HG03159 (cell line): Measurements from ENCODE around the gene GTPBP3.
"Not testable (repeated sequence)": the region's sequence is repeated elsewhere in the genome, so short reads cannot be mapped to it uniquely, and the experiment has no call there.

Source experiments
- ATAC-seq: cut with Tn5 transposase; IDR thresholded peaks from one replicate; pipeline ENCODE4 v1.9.1; 2021; ENCODE audit warnings: mild to moderate bottlenecking, moderate library complexity; ENCODE audit not compliant: unreplicated experiment

GTPBP3 gene

GRCh38 chr19:17340302-17340870 is 3.0 kb downstream of the GTPBP3 start:
- ATAC-seq = no peak

DNA sequence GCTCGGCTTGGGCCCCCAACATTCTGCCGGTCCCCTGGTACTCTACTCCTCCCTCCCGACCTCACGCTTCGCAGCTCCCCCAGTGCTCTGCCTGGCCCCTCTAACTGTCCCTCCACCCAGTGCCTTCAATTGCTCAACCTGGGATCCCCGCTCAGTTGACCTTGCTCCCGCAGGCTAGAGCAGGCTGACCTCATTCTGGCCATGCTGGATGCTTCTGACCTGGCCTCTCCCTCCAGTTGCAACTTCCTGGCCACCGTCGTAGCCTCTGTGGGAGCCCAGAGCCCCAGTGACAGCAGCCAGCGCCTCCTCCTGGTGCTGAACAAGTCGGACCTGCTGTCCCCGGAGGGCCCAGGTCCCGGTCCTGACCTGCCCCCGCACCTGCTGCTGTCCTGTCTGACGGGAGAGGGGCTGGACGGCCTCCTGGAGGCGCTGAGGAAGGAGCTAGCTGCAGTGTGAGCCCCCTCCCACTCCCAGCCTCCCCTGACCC is 3.6 kb downstream of the GTPBP3 start:
- no peak for ATAC-seq

DNA sequence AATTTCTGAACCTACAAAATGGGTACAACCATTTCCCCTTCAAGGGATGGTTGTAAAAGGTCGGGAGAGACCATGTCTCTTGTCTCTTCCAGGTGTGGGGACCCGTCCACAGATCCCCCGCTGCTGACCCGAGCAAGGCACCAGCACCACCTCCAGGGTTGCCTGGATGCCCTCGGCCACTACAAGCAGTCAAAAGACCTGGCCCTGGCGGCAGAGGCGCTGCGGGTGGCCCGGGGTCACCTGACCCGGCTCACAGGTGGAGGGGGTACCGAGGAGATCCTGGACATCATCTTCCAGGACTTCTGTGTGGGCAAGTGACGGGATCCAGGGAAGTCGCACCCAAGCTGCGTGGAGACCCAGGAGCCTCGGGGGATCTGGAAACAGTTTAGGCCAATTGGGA is 4.0 kb downstream of the GTPBP3 start:
- no peak for ATAC-seq

DNA sequence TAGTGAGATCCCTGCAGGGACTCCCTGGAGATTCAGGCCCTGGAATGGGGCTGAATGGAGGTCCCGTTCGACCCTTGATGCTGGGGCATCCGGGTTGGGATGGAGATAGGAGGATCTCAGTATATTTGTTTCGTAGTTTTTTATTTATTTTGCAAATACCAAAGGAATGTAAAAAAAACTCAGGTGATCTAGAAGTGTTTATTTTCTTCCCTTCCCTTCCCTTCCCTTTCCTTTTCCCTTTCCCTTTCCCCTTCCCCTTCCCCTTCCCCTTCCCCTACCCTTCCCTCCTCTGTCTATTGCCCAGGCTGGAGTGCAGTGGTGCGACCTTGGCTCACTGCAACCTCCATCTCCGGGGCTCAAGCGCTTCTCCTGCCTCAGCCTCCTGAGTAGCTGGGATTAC is 4.5 kb downstream of the GTPBP3 start:
- ATAC-seq = no peak

GRCh38 chr19:17346109-17346671 is 8.8 kb downstream of the GTPBP3 start:
- ATAC-seq = no peak

GRCh38 chr19:17347361-17347760 is 10.0 kb downstream of the GTPBP3 start:
- ATAC-seq = no peak

- ATAC-seq = no peak
Measured at GRCh38 chr19:17347877-17348276, 10.5 kb downstream of the GTPBP3 start.

DNA sequence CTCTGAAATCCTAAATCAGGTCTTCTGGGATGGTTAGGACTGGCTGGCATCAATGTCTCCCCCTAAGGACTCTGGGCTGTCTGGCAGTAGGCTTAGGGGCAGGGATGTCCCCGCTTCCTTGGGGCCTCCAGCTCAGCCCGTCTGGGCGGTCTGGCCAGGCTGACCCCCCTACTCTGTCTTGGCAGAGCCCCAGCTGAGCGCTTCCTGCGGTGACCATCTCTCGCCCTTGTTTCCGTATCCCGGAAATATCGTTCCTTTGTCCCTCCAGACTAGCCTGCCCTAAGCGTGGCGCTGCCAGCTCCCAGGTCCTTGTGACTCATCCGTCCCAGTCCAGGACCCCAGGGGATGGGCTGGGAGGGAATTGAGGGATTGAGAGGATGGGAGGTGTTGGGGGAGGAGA is 11.3 kb downstream of the GTPBP3 start:
- ATAC-seq = no peak

DNA sequence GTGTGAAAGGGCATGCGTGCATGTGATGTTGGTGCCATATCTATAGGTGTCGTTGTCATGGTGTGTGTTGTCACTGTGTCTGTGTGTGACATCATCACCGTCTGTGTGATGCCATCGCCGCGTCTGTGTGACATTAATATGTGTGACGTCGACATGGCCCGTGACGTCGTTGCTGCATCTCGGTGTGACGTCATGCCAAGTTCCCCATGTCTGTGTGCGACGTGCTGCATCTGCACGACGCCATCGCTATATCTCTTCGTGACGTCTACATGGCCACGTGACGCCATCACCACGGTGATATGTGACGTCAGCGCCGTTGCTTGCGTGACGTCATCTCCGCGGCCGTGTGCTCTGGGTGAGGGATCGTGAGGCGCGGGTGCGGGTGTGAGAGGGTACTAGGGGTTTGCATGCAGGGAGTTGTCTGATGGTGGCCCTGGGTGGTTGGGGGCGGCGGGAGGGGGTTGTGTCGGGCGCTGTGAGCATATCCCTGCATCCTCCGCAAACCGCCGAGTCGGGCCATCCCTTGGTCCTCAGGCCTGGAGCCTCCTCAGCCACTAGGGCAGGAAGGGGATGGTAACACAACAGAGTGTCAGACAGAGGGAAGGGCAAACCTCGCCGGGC is 14.6 kb downstream of the GTPBP3 start:
- no peak for ATAC-seq

DNA sequence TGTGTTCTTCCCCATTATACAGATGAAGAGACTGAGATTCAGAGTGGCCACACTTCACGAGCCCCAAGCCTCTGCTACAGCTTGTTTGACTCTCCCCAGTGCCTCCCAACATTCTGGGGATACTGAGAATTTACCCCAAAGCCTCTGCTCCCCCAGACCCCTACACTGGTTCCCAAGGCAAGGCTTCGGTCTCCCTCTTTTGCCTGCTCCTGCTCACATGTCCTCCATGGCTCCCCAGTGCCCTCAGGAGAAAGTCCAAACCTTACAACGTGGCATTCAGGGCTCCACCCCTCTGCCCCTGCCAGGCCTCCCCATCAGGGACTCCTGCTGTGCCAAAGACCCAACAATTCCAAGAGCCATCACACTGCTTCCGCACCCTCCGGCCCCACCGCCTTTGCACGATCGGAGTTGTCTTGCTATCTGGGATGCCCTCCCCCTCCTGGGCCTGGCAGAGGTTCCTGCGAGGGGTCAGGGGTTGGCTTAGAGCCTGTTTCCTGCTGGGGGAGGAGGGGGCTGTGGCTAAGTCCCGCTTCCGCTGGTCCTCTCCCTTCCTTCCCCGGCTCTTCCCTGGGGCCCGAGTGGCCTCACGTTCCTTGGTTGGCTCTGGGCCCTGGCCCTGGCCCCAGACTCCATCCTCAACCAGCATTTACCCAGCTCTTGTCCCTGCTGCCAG is 15.4 kb downstream of the GTPBP3 start:
- ATAC-seq = no peak

DNA sequence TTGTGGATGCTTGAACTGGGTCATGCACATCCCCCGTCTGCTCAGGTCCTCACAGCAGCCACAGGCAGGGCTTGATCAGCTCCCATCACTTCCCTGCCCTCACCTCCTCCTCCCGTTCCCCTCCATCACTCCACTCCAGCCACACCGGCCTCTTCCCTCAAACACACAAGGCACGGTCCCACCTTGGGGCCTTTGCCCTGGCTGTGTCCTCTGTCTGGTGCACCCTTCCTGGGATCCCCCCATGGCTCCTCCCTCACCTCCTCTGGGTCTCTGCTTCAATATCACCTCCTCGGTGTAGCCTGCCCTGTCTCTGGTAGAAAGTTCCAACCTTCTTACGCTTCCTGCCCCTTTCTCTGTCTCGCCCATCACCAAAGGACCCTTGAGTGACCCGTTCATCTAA is 16.0 kb downstream of the GTPBP3 start:
- ATAC-seq = no peak

DNA sequence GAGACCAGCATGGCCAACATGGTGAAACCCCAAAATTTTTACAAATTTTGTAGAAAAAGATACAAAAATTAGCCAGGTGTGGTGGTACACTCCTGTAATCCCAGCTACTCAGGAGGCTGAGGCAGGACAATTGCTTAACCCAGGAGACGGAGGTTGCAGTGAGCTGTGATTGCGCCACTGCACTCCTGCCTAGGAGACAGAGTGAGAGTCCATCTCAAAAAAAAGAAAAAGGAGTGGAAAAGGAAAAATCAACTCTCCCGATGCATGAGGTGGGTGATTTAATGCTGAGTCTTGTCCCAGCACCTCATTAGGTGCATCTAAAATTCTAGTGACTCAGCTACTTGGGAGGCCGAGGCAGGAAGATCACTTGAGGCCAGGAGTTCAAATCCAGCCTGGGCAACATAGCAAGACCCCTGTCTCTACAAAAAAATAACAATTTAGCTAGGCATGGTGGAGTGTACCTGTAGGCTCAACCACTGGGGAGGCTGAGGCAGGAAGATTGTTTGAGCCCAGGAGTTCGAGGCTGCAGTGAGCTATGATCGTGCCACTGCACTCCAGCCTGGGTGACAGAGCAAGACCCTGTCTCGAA is 19.8 kb downstream of the GTPBP3 start:
- no peak for ATAC-seq

GRCh38 chr19:17357724-17358123 is 20.4 kb downstream of the GTPBP3 start:
- no peak for ATAC-seq

DNA sequence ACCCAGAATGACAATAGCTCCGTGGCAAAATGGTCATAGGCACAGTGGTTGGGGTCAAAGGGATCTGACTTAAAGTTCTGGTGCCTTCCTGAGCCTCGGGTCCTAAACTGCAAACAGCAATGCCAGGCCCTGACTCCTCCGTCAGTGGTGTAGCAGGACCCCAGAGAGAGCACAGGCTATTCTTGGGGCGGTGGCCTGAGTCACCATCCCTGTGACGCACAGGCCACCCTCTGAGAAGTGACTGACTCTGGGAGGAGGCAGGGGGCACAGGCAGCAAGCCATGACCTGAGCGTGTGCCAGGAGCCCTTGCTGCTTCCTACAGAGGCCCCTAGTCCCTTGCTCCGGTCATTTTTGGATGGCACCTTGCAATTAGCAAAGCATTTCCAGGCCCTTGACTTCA is 21.0 kb downstream of the GTPBP3 start:
- ATAC-seq = no peak

- no peak for ATAC-seq
Measured at GRCh38 chr19:17359905-17360800, 22.8 kb downstream of the GTPBP3 start.

DNA sequence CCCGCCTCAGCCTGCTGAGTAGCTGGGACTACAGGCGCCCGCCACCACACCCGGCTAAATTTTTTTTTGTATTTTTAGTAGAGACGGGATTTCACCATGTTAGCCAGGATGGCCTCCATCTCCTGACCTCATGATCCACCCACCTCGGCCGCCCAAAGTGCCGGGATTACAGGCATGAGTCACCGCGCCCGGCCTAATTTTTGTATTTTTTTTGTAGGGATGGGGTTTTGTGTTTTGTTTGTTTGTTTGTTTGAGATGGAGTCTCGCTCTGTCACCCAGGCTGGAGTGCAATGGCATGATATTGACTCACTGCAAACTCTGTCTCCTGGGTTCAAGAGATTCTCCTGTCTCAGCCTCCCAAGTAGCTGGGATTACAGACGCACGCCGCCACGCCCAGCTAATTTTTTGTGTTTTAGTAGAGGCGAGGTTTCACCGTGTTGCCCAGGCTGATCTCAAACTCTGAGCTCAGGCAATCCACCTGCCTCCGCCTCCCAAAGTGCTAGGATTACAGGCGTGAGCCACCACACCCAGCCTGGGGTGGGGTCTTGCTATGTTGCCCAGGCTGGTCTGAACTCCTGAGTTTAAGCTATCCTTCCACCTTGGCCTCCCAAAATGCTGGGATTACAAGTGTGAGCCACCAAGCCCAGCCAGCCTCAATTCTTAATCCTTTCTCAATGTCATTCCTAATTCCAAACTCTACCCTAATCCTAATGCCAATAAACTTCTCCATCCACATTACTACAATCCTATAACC is 26.7 kb downstream of the GTPBP3 start:
- not testable (repeated sequence) for ATAC-seq

DNA sequence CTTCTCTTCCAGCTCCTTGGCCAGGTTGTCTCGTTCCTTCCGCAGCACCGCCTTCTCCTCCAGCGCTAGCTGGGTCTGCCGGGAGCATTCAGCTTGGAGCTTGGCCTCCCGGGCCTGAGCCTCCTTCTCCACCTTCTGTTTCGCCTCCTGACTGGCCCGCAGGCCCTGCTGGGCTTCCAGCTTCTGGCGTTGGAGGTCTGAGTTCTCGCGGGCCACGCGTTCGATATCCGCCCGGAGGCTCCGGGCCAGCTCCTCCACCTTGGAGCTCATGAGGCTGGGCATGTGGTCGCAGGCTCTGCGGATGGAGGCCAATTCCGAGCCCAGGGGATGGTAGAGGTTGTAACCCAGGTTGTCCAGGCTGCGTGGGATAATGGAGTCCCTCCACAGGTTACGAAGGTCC is 28.0 kb downstream of the GTPBP3 start:
- ATAC-seq = no peak

GRCh38 chr19:17370026-17370587 is 32.8 kb downstream of the GTPBP3 start:
- no peak for ATAC-seq

DNA sequence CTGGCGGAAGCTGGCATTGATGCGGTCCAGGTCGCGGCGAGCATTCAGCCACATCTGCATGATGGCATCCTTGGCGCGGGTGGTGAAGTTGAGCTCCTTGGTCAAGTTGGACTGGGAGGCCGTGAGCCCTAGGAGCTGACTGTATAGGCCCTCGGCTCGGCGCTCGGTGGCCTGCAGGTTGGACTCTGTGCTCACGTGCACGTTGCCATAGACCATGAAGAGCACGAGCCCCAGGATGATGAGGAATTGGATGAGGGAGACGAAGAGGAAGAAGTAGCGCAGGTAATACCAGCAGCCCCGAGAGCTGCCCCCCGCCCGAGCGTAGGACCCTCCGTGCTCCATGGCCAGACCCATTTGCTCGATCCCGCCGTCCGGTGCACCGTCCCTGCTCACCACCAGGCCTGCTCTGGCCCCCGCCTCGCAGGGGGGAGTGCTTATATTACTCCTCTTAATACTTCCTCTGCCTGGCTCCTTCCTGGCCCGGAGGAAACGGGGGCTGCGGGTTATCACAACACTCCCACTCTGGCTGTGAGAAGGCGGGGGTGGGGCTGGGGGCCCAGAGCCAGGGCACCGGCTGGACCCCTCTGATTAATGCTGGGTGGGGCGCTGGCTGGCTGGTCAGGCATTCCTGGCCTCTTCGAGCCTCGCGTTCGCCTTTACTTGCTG is 39.7 kb downstream of the GTPBP3 start, which contains the start of gene PLVAP:
Gene PLVAP, minus strand, starts transcription at position 408 of the 666 bp plus-strand sequence. Its CDS starts 54 bp downstream, at position 354.
- no peak for ATAC-seq
